Stimulated activated CD4-positive, alpha-beta T cell treated with anti-CD3 and anti-CD28 coated beads, Interleukin-12 subunit alpha, Interleukin-12 subunit beta, amount 100 ng/mL, for 48 hours (primary cell): ENCODE data around the gene PTGER3.
"Not testable (repeated sequence)": the region's sequence is repeated elsewhere in the genome, so short reads cannot be mapped to it uniquely, and the experiment has no call there.

Experiments used
- DNase-seq, 3 donors: peaks; one replicate each; pipeline ENCODE4 v3.0.0-alpha.2; 2020; ENCODE audit warnings: low read depth in 2 of 3, low spot score in 1 of 3

The PTGER3 gene

GRCh38 chr1:70961374-70961975 lies 86.1 kb downstream of the PTGER3 start:
- DNase-seq, result no peak

GRCh38 chr1:70948396-70949017 lies 99.1 kb downstream of the PTGER3 start:
- DNase-seq, result no peak

GRCh38 chr1:70947835-70948234 lies 99.8 kb downstream of the PTGER3 start:
- no peak for DNase-seq

GRCh38 chr1:70945676-70946075 lies 101.9 kb downstream of the PTGER3 start:
- no peak for DNase-seq

- DNase-seq, result no peak
Observed at GRCh38 chr1:70945251-70945650, 102.4 kb downstream of the PTGER3 start.

- DNase-seq, result no peak
Observed at GRCh38 chr1:70941563-70941962, 106.1 kb downstream of the PTGER3 start.

GRCh38 chr1:70940398-70940797 lies 107.2 kb downstream of the PTGER3 start:
- DNase-seq, result not testable (repeated sequence)

GRCh38 chr1:70934194-70934961 lies 113.2 kb downstream of the PTGER3 start:
- no peak for DNase-seq

GRCh38 chr1:70930062-70930461 lies 117.6 kb downstream of the PTGER3 start:
- DNase-seq, result no peak

GRCh38 chr1:70922196-70922595 lies 125.4 kb downstream of the PTGER3 start:
- DNase-seq, result no peak
